GM10248 (cell line): ENCODE data around the gene ZNF614.

Experiments
- CTCF ChIA-PET: fragments of 300-600 bp; sonication (Branson Sonifier 250); formaldehyde crosslinking; extraction: SDS; loops from one replicate; lab custom pipeline; 2021; ENCODE audit warnings: antibody characterized with exemption; lab: Yijun Ruan, JAX
- POLR2A ChIA-PET: fragments of 350-650 bp; sonication (Branson Sonifier 250); formaldehyde crosslinking; extraction: SDS; loops from one replicate; lab custom pipeline; 2020; ENCODE audit warnings: antibody characterized with exemption; lab: Yijun Ruan, JAX
- DNase-seq: peaks from one replicate; pipeline ENCODE4 v3.0.0; 2012; ENCODE audit errors: extremely low spot score
- TF ChIP-seq, protein P1 (sequence below): IDR thresholded peaks from 2 replicates; pipeline ENCODE4 v1.5.1; 2012; ENCODE audit warnings: mild to moderate bottlenecking, low read depth; ENCODE audit errors: extremely low read depth, missing control alignments, control extremely low read depth

Gene ZNF614

DNA sequence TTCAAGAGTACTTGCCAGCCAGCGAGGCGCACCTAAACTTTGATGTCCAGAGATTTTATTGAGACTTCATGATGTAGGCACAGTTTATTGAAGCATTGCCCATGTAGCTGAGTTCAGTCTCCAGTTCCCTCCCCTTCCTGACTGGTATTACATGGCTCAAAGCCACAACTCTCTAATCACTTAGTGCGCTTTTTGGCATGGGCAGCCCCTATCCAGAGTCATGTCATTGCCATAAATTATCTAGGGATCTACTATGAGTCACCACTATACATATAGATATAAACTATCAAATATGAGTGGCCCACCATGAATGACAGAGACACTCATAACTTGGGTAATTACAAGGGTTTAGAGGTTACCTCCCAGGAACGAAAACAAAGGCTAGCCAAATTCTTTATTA is 7.7 kb downstream of the ZNF614 start:
- ChIA-PET CTCF (interaction anchor here (0.8 to 1.1 kb wide), 4 partner anchors 9 to 90 kb away, joined by 3 read pairs; no protein-coding TSS in a partner anchor), POLR2A (no interaction called here)
- DNase-seq, result no peak
- TF ChIP-seq, protein P1, sequence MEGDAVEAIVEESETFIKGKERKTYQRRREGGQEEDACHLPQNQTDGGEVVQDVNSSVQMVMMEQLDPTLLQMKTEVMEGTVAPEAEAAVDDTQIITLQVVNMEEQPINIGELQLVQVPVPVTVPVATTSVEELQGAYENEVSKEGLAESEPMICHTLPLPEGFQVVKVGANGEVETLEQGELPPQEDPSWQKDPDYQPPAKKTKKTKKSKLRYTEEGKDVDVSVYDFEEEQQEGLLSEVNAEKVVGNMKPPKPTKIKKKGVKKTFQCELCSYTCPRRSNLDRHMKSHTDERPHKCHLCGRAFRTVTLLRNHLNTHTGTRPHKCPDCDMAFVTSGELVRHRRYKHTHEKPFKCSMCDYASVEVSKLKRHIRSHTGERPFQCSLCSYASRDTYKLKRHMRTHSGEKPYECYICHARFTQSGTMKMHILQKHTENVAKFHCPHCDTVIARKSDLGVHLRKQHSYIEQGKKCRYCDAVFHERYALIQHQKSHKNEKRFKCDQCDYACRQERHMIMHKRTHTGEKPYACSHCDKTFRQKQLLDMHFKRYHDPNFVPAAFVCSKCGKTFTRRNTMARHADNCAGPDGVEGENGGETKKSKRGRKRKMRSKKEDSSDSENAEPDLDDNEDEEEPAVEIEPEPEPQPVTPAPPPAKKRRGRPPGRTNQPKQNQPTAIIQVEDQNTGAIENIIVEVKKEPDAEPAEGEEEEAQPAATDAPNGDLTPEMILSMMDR, result no peak

DNA sequence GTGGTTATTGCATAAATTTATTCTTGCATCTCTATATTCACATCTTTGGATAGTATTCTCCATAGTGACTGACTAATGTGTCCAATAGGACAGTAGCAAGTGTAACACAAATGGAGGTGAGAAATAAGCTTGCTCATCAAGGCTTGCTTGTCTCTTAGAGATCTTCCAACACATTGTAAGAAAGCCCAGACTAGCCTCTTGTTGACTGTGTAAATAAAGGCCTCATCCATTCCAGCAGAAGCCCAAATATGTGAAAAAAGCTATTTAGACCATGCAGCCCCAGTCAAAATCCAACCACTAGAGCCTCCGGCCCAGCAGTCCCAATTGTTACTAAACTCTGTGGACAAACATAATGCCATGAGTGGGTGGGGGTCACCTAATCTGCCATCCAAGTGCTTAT is 17.5 kb downstream of the ZNF614 start:
- ChIA-PET POLR2A (no interaction called here), CTCF (no interaction called here)
- DNase-seq, result no peak
- TF ChIP-seq, protein P1, result no peak

DNA sequence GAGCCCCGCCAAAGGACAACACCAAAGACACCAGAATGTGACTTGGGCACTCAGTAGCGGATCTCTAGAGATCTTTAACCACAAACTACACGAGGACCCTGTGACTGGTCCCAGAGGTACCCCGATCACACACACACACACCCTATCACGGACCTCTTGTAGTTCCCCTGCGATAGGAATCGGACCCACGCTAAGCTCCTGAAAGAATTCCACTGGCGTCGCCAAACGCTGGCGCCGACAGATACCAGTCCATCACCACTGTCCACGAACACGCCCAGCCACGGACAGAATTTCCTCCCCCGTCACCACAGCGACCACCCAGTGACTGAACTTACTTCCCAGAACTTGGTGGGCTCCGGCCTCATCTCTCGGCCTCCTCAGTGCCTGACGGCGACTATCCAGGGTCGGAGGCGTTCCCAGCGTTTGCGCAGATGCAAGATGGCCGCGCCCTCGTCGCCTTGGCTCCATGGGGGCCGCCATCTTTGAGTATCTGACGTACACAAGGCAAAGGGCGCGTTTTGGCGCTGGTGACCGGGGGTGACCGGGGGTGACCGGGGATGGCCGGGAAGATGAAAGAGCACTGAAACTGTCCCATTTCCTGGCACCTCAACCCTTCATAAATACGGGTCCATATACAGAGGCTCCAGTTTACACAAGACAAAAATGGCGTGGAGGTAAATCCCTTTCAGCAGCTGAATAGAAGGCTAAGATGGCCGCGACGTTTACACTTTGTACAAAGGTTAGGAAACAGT is 20.2 kb downstream of the ZNF614 start, which contains the start of gene ZNF615:
TSS of gene ZNF615 (minus strand) at position 406 of the 752 bp plus-strand sequence. CDS start 4,500 bp downstream, outside the sequence.
- ChIA-PET POLR2A (no interaction called here), CTCF (no interaction called here)
- TF ChIP-seq, protein P1, result no peak
- peak; percentile 87 for DNase-seq

DNA sequence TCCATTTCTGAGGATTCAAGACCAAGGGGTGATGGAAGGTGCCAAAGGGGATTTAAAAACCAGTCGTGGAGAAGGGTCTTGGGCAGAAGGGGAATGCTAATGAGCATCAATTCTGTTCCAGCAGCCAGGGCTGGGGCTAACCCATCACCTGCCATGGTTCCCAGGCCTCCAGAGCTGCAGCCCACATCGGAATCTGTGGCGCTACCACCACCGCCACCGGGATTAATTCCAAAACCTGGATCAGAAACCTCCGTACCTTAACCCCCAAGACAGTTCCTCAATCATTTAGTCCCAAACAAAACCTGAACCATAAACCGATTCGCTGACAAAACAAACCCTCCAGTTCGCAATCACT is 20.8 kb downstream of the ZNF614 start:
- POLR2A ChIA-PET, result no interaction called here
- CTCF ChIA-PET, result no interaction called here
- DNase-seq, result no peak
- TF ChIP-seq, protein P1, result no peak

DNA sequence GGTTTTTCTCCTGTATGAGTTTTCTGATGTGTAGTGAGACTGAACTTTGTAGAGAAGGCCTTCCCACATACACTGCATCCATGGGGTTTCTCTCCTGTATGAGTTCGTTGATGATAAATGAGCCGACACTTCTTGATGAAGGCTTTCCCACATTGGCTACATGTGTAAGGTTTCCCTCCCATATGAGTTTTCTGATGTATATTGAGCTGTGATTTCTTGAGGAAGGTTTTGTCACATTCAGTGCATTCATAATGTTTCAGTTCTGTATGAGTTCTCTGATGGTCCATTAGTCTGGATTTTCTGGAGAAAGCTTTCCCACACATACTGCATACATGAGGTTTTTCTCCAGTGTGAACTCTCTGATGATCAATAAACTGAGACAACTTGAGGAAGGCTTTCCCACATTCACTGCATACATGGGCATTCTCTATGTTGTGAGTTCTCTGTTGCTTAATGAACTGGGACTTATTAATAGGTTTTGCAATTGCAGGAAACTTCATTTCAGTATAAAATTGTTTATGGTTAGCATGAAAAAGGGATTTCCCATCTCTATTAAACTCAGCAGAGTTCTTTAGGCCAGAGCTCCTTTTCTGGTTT is 34.0 kb downstream of the ZNF614 start:
- TF ChIP-seq, protein P1, result no peak
- ChIA-PET POLR2A (no interaction called here), CTCF (interaction anchor here (1.4 kb wide), 1 partner anchor 11 kb away, joined by 3 read pairs; no protein-coding TSS in a partner anchor)
- no peak for DNase-seq

DNA sequence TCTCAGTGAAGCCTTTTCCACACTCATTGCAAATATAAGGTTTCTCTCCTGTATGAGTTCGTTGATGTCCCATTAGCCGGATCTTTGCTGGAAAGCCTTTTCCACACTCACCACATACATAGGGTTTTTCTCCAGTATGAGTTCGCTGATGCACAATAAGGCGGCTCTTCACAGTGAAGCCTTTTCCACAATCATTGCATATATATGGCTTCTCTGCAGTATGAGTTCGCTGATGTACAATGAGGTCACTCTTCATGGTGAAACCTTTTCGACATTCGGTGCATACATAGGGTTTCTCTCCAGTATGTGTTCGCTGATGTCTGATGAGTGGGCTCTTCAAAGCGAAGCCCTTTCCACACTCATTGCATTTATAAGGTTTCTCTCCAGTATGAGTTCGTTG is 34.8 kb downstream of the ZNF614 start:
- ChIA-PET POLR2A (no interaction called here), CTCF (interaction anchor here (1.4 kb wide), 1 partner anchor 12 kb away, joined by 3 read pairs; no protein-coding TSS in a partner anchor)
- TF ChIP-seq, protein P1, result no peak
- DNase-seq, result no peak
